Neutrophil (primary cell): Measurements from ENCODE around the gene CFD.
A peak's percentile ranks its signal among the peaks of the same experiment; 100 is the strongest.

Experiments
- H3K27ac ChIP-seq: fragments of 200-600 bp; sonication (generic); 2 replicates; pipeline ENCODE4 v1.5.1; 2016; ENCODE audit warnings: mild to moderate bottlenecking, moderate library complexity
- H3K27me3 ChIP-seq: fragments of 200-600 bp; sonication (generic); 2 replicates; pipeline ENCODE4 v1.6.0; 2016; ENCODE audit warnings: mild to moderate bottlenecking
- H3K36me3 ChIP-seq: fragments of 200-600 bp; sonication (generic); 2 replicates; pipeline ENCODE4 v1.5.1; 2017
- H3K4me1 ChIP-seq, 2 experiments: fragments of 200-600 bp in 1 of 2; sonication (generic) in 1 of 2; 1 replicate in 1 of 2; 2 replicates in 1 of 2; pipeline versions ENCODE4 v1.5.1 to v1.6.1; 2013 to 2016; ENCODE audit warnings: low read depth in 1 of 2, low read length in 1 of 2, mild to moderate bottlenecking in 1 of 2, moderate library complexity in 1 of 2; ENCODE audit not compliant: control insufficient read depth in 1 of 2, insufficient read depth in 1 of 2
- H3K4me3 ChIP-seq, 2 experiments: fragments of 200-600 bp in 1 of 2; sonication (generic) in 1 of 2; 1 replicate in 1 of 2; 2 replicates in 1 of 2; pipeline ENCODE4 v1.5.1; 2013 to 2016; ENCODE audit warnings: low read depth in 1 of 2, low read length in 1 of 2, mild to moderate bottlenecking in 1 of 2, moderate library complexity in 1 of 2
- H3K9me3 ChIP-seq: fragments of 200-600 bp; sonication (generic); 2 replicates; pipeline ENCODE4 v1.5.1; 2016
- TF ChIP-seq, protein P1 (sequence below): fragments of 200-600 bp; sonication (generic); IDR thresholded peaks from 2 replicates; pipeline ENCODE4 v1.5.1; 2016; ENCODE audit warnings: antibody characterized with exemption

Gene CFD

DNA sequence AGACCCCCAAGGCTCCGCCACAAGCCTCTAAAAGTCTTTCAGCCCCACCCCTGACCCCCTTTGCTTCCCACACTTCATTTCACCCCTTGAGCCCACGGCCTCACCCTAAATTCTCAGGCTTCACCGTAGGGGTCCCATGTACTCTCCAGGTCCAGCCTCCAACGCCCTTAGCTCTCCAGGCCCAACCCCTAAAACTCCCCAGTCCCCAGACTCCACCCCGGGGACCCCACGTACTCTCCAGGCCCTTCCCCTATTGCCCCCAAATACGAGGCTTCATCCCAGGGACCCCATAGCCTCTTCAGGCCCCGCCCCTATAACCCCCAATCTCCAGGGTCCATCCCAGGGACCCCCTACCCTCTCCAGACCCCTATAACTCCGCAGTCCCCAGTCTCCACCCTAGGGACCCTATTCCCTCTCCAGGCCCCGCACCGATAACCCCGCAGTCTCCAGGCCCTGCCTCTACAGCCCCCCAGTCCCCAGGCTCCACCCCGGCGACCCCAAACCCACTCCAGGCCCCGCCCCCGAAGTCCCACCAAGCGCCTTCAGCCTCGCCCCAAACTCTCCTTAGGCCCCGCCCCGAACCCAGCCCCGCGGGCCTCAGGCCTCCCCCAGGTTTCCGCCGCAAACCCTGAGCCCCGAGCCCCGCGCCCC is 32.9 kb downstream of the CFD start:
- Histone ChIP-seq H3K27me3 (no peaks in the 10 kb centered on the region), H3K27ac (peak overlapping the region; percentile 94), H3K4me3 (peak overlapping the region; percentile 82 to 84), H3K36me3 (peaks cover 55% of the 10 kb centered on the region), H3K9me3 (no peaks in the 10 kb centered on the region), H3K4me1 (peaks cover 21 to 23% of the 10 kb centered on the region in 2 experiments)
- TF ChIP-seq, protein P1, sequence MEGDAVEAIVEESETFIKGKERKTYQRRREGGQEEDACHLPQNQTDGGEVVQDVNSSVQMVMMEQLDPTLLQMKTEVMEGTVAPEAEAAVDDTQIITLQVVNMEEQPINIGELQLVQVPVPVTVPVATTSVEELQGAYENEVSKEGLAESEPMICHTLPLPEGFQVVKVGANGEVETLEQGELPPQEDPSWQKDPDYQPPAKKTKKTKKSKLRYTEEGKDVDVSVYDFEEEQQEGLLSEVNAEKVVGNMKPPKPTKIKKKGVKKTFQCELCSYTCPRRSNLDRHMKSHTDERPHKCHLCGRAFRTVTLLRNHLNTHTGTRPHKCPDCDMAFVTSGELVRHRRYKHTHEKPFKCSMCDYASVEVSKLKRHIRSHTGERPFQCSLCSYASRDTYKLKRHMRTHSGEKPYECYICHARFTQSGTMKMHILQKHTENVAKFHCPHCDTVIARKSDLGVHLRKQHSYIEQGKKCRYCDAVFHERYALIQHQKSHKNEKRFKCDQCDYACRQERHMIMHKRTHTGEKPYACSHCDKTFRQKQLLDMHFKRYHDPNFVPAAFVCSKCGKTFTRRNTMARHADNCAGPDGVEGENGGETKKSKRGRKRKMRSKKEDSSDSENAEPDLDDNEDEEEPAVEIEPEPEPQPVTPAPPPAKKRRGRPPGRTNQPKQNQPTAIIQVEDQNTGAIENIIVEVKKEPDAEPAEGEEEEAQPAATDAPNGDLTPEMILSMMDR: no peak

DNA sequence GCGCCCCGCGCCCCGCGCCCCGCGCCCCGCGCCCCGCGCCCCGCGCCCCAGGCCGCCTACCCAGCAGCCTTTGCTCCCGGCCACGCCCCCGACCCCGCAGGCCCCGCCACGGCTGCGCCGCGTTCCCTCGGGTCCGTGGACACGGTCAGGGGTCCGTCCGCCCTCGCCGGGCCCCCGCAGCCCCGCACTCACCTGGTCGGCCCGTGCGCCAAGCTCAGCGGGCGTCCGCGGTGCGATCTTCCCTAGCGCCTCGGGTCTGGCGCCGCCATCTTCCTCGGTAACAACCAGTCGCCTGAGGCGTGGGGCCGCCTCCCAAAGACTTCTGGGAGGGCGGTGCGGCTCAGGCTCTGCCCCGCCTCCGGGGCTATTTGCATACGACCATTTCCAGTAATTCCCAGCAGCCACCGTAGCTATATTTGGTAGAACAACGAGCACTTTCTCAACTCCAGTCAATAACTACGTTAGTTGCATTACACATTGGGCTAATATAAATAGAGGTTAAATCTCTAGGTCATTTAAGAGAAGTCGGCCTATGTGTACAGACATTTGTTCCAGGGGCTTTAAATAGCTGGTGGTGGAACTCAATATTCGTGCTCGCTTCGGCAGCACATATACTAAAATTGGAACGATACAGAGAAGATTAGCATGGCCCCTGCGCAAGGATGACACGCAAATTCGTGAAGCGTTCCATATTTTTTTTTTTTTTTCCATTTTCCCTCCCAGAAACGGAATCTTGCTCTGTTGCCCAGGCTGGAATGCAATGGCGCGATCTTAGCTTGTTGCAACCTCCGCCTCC is 33.6 kb downstream of the CFD start, which contains the start of the genes MED16 and RNU6-9:
TSS of gene MED16 (minus strand) at position 294 of the 796 bp plus-strand sequence. CDS start 2,056 bp downstream, outside the sequence.
TSS of gene RNU6-9 (plus strand) at position 591 of the 796 bp plus-strand sequence.
- peaks cover 54% of the 10 kb centered on the region for H3K36me3 ChIP-seq
- peaks cover 21 to 23% of the 10 kb centered on the region in 2 experiments for H3K4me1 ChIP-seq
- peak within 1 kb of the TSS; percentile 94 for H3K27ac ChIP-seq
- H3K9me3 ChIP-seq: no peaks in the 10 kb centered on the region
- H3K27me3 ChIP-seq: no peaks in the 10 kb centered on the region
- H3K4me3 ChIP-seq: peak within 1 kb of the TSS; percentile 82 to 84
- TF ChIP-seq, protein P1: peak; percentile 49

DNA sequence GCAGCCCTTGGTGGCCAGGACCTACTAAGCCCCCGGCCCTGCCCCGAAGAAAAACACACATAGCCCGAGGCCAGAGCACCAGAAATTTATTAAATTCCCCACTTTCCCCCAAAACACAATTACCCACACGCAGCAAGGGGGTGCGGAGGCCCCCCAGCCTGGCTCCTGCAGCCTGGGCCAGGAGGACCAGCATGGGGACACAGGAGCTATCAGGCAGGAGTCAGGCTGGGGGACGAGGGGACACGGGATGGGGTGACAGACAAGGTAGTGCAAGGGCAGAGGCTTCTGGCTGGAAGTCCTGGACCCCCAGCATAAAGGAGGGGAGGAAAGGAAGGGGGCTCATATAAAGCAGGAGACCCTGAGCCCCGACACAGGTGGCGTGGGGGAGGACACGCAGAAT is 37.0 kb downstream of the CFD start:
- Histone ChIP-seq H3K4me3 (no peak overlapping the region), H3K27ac (peak overlapping the region; percentile 51), H3K27me3 (no peaks in the 10 kb centered on the region), H3K4me1 (peaks cover 23 to 36% of the 10 kb centered on the region in 2 experiments), H3K36me3 (peaks cover 57% of the 10 kb centered on the region), H3K9me3 (no peaks in the 10 kb centered on the region)
- TF ChIP-seq, protein P1: no peak

DNA sequence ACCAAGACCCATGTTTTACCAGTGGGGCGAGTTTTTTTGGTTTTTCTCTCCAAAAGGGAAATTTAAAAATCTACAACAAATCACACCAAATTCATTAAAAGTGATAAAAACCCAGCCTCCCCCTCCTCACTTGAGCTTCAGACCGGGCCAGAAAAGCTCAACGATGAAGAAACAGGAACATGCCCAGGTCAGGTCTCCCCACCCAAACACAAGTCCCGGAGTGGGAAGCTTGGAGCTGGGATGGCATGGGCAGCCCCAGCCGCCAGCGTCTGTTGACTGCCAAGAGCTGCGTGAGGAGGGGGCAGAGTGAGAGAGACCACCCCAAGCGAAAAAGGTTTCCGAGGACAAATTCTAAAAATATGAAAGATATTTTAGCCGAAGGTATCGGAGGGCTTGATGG is 37.5 kb downstream of the CFD start:
- H3K9me3 ChIP-seq: no peaks in the 10 kb centered on the region
- H3K36me3 ChIP-seq: peaks cover 63% of the 10 kb centered on the region
- H3K27ac ChIP-seq: peak overlapping the region; percentile 51
- H3K4me3 ChIP-seq: no peak overlapping the region
- no peaks in the 10 kb centered on the region for H3K27me3 ChIP-seq
- TF ChIP-seq, protein P1: no peak
- H3K4me1 ChIP-seq: peaks cover 21 to 35% of the 10 kb centered on the region in 2 experiments

DNA sequence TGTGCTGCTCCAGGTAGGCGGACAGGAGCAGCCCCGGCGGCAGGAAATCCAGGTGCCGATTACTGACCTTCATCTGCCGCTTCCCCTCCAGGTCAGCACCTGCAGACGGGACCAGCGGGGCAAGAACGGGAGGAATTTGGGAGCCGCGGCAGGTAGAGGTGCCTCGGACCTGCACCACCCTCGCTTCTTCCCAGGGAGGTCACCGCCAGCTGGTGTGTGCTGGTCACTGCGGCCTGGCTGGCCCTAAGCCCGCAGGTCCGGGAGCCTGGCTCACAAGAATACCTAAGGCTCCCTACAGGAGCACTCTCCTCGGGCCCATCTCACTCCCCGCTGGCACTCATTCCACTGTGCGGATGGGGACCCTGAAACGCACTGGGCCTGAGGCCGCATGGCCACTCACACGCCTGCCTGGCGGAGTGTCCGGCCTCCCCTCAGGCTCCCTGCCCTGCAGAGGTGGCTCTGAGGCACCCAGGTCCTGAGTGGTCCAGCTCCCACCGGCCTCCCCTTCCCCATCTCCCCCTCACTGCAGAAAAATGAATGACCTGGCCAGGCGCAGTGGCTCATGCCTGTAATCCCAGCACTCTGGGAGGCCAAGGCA is 38.1 kb downstream of the CFD start:
- peaks cover 15 to 30% of the 10 kb centered on the region in 2 experiments for H3K4me1 ChIP-seq
- peaks cover 68% of the 10 kb centered on the region for H3K36me3 ChIP-seq
- H3K27ac ChIP-seq: peak overlapping the region; percentile 51
- TF ChIP-seq, protein P1: peak; percentile 13
- H3K4me3 ChIP-seq: no peak overlapping the region
- H3K27me3 ChIP-seq: no peaks in the 10 kb centered on the region
- no peaks in the 10 kb centered on the region for H3K9me3 ChIP-seq
